HEK293 (cell line): ENCODE data around the gene KLHL17.

Source experiments
- CTCF ChIA-PET: fragments of 350-600 bp; formaldehyde crosslinking; extraction: SDS; loops from one replicate; lab custom pipeline; 2021; ENCODE audit warnings: antibody characterized with exemption; lab: Yijun Ruan, JAX
- POLR2A ChIA-PET: fragments of 300-600 bp; formaldehyde crosslinking; extraction: SDS; loops from one replicate; lab custom pipeline; 2020; ENCODE audit warnings: antibody characterized with exemption, inconsistent platforms; lab: Yijun Ruan, JAX
- H3K27ac ChIP-seq: fragments of 200-500 bp; sonication (Bioruptor generic); 2 replicates; pipeline ENCODE4 v1.5.1; 2014; ENCODE audit warnings: low read depth, low read length, control low read depth, inconsistent platforms; ENCODE audit errors: extremely low read depth
- H3K36me3 ChIP-seq, 2 experiments: fragments of 200-500 bp in 1 of 2; sonication (Bioruptor generic) in 1 of 2; 1 replicate in 1 of 2; 2 replicates in 1 of 2; pipeline ENCODE4 v1.5.1; 2014 to 2017; ENCODE audit warnings: inconsistent platforms in 2 of 2, low read length in 2 of 2; ENCODE audit not compliant: control insufficient read depth in 2 of 2, insufficient read depth in 1 of 2
- H3K4me1 ChIP-seq: fragments of 200-500 bp; sonication (Bioruptor generic); 2 replicates; pipeline ENCODE4 v1.5.1; 2014; ENCODE audit warnings: mild to moderate bottlenecking, low read length, inconsistent platforms; ENCODE audit not compliant: control insufficient read depth, insufficient read depth
- H3K4me3 ChIP-seq: 2 replicates; pipeline ENCODE4 v1.5.1; 2011; ENCODE audit warnings: low read depth, mild to moderate bottlenecking, control low read depth, low read length, moderate library complexity
- H3K9me3 ChIP-seq: fragments of 200-500 bp; sonication (Bioruptor generic); 2 replicates; pipeline ENCODE4 v1.5.1; 2014; ENCODE audit warnings: low read depth, low read length, inconsistent platforms; ENCODE audit not compliant: control insufficient read depth, insufficient read depth
- BCL6B ChIP-seq: fragments of 450-650 bp; formaldehyde crosslinking; IDR thresholded peaks from 2 replicates; pipeline ENCODE4 v1.5.1; 2017; ENCODE audit warnings: missing biosample characterization, missing genetic modification characterization
- FEZF1 ChIP-seq: fragments of 450-650 bp; formaldehyde crosslinking; IDR thresholded peaks from 2 replicates; pipeline ENCODE4 v1.5.1; 2016; ENCODE audit warnings: missing biosample characterization, missing genetic modification characterization
- GLIS1 ChIP-seq: fragments of 450-650 bp; formaldehyde crosslinking; IDR thresholded peaks from 2 replicates; pipeline ENCODE4 v1.5.1; 2016; ENCODE audit warnings: missing biosample characterization, missing genetic modification characterization
- GLIS2 ChIP-seq: fragments of 450-650 bp; formaldehyde crosslinking; IDR thresholded peaks from 2 replicates; pipeline ENCODE4 v1.5.1; 2016; ENCODE audit warnings: missing biosample characterization, missing genetic modification characterization
- KLF8 ChIP-seq: fragments of 450-650 bp; formaldehyde crosslinking; IDR thresholded peaks from 2 replicates; pipeline ENCODE4 v1.5.1; 2016; ENCODE audit warnings: missing biosample characterization, missing genetic modification characterization
- MEIS1 ChIP-seq: sonication (generic); formaldehyde crosslinking; IDR thresholded peaks from 2 replicates; pipeline ENCODE4 v1.8.1; 2022; ENCODE audit warnings: missing genetic modification reagents, mild to moderate bottlenecking, borderline replicate concordance
- PATZ1 ChIP-seq: fragments of 450-650 bp; formaldehyde crosslinking; IDR thresholded peaks from 2 replicates; pipeline ENCODE4 v1.5.1; 2016; ENCODE audit warnings: missing biosample characterization, missing genetic modification characterization
- TCF7L2 ChIP-seq: IDR thresholded peaks from 2 replicates; pipeline ENCODE4 v1.6.1; 2011; ENCODE audit warnings: low read depth, mild to moderate bottlenecking, inconsistent platforms, low read length, moderate library complexity, borderline replicate concordance
- WT1 ChIP-seq: fragments of 450-650 bp; formaldehyde crosslinking; IDR thresholded peaks from 2 replicates; pipeline ENCODE4 v1.5.1; 2016; ENCODE audit warnings: missing biosample characterization, missing genetic modification characterization
- ZBTB20 ChIP-seq: fragments of 450-650 bp; formaldehyde crosslinking; IDR thresholded peaks from 2 replicates; pipeline ENCODE4 v1.5.1; 2016; ENCODE audit warnings: missing biosample characterization, missing genetic modification characterization
- ZBTB21 ChIP-seq: fragments of 450-650 bp; formaldehyde crosslinking; IDR thresholded peaks from 2 replicates; pipeline ENCODE4 v1.5.1; 2017; ENCODE audit warnings: missing biosample characterization, missing genetic modification characterization
- ZBTB7A ChIP-seq: fragments of 450-650 bp; formaldehyde crosslinking; IDR thresholded peaks from 2 replicates; pipeline ENCODE4 v1.5.1; 2016; ENCODE audit warnings: low read depth, missing biosample characterization, missing genetic modification characterization
- ZEB2 ChIP-seq: fragments of 450-650 bp; formaldehyde crosslinking; IDR thresholded peaks from 2 replicates; pipeline ENCODE4 v1.5.1; 2016; ENCODE audit warnings: missing biosample characterization, missing genetic modification characterization
- ZFHX2 ChIP-seq: fragments of 450-650 bp; formaldehyde crosslinking; conservative IDR thresholded peaks from 2 replicates; pipeline ENCODE4 v1.5.1; 2016; ENCODE audit warnings: missing biosample characterization, missing genetic modification characterization
- ZNF140 ChIP-seq: fragments of 450-650 bp; formaldehyde crosslinking; IDR thresholded peaks from 2 replicates; pipeline ENCODE4 v1.5.1; 2016; ENCODE audit warnings: missing biosample characterization, missing genetic modification characterization
- ZNF169 ChIP-seq: fragments of 450-650 bp; formaldehyde crosslinking; IDR thresholded peaks from 2 replicates; pipeline ENCODE4 v1.5.1; 2016; ENCODE audit warnings: missing biosample characterization, missing genetic modification characterization
- ZNF184 ChIP-seq: fragments of 450-650 bp; IDR thresholded peaks from 2 replicates; pipeline ENCODE4 v1.5.1; 2018; ENCODE audit warnings: missing biosample characterization, mild to moderate bottlenecking, missing genetic modification characterization
- ZNF221 ChIP-seq: fragments of 450-650 bp; formaldehyde crosslinking; IDR thresholded peaks from 2 replicates; pipeline ENCODE4 v1.5.1; 2017; ENCODE audit warnings: missing biosample characterization, missing genetic modification characterization, borderline replicate concordance
- ZNF239 ChIP-seq: fragments of 450-650 bp; formaldehyde crosslinking; IDR thresholded peaks from 2 replicates; pipeline ENCODE4 v1.5.1; 2016; ENCODE audit warnings: missing biosample characterization, missing genetic modification characterization
- ZNF274 ChIP-seq, 2 experiments: fragments of 200-500 bp in 1 of 2; fragments of 450-650 bp in 1 of 2; sonication (Bioruptor generic) in 1 of 2; formaldehyde crosslinking in 1 of 2; IDR thresholded peaks; 2 replicates each; pipeline versions ENCODE4 v1.5.1 to v1.6.1; 2014 to 2016; ENCODE audit warnings: borderline replicate concordance in 1 of 2, inconsistent platforms in 1 of 2, low read length in 1 of 2, missing biosample characterization in 1 of 2, missing genetic modification characterization in 1 of 2
- ZNF302 ChIP-seq: fragments of 450-650 bp; formaldehyde crosslinking; IDR thresholded peaks from 2 replicates; pipeline ENCODE4 v1.5.1; 2016; ENCODE audit warnings: missing biosample characterization, missing genetic modification characterization, low read depth
- ZNF311 ChIP-seq: fragments of 450-650 bp; formaldehyde crosslinking; IDR thresholded peaks from 2 replicates; pipeline ENCODE4 v1.5.1; 2017; ENCODE audit warnings: missing biosample characterization, missing genetic modification characterization, borderline replicate concordance
- ZNF404 ChIP-seq: fragments of 450-650 bp; formaldehyde crosslinking; IDR thresholded peaks from 2 replicates; pipeline ENCODE4 v1.5.1; 2017; ENCODE audit warnings: missing biosample characterization, missing genetic modification characterization
- ZNF621 ChIP-seq: fragments of 450-650 bp; formaldehyde crosslinking; IDR thresholded peaks from 2 replicates; pipeline ENCODE4 v1.5.1; 2017; ENCODE audit warnings: missing biosample characterization, missing genetic modification characterization
- ZNF624 ChIP-seq: fragments of 450-650 bp; formaldehyde crosslinking; IDR thresholded peaks from 2 replicates; pipeline ENCODE4 v1.5.1; 2017; ENCODE audit warnings: missing biosample characterization, missing genetic modification characterization
- ZNF658 ChIP-seq: fragments of 450-650 bp; formaldehyde crosslinking; IDR thresholded peaks from 2 replicates; pipeline ENCODE4; 2016; ENCODE audit warnings: missing biosample characterization, missing genetic modification characterization
- ZNF670 ChIP-seq: fragments of 450-650 bp; formaldehyde crosslinking; IDR thresholded peaks from 2 replicates; pipeline ENCODE4 v1.5.1; 2016; ENCODE audit warnings: missing biosample characterization, missing genetic modification characterization, low read depth
- ZNF777 ChIP-seq: fragments of 450-650 bp; formaldehyde crosslinking; IDR thresholded peaks from 2 replicates; pipeline ENCODE4 v1.5.1; 2017; ENCODE audit warnings: missing biosample characterization, missing genetic modification characterization, borderline replicate concordance
- ZNF785 ChIP-seq: fragments of 450-650 bp; formaldehyde crosslinking; IDR thresholded peaks from 2 replicates; pipeline ENCODE4 v1.5.1; 2016; ENCODE audit warnings: missing biosample characterization, missing genetic modification characterization
- ZSCAN30 ChIP-seq: fragments of 450-650 bp; IDR thresholded peaks from 2 replicates; pipeline ENCODE4 v1.5.1; 2018; ENCODE audit warnings: missing biosample characterization, mild to moderate bottlenecking, missing genetic modification characterization, moderate library complexity
- TF ChIP-seq, protein P1 (sequence below): fragments of 450-650 bp; formaldehyde crosslinking; IDR thresholded peaks from 2 replicates; pipeline ENCODE4 v1.5.1; 2016; ENCODE audit warnings: missing biosample characterization, missing genetic modification characterization, low read depth
- TF ChIP-seq, protein P2 (sequence below): fragments of 450-650 bp; formaldehyde crosslinking; IDR thresholded peaks from 2 replicates; pipeline ENCODE4 v1.5.1; 2017; ENCODE audit warnings: missing biosample characterization, missing genetic modification characterization
- TF ChIP-seq, protein P3 (sequence below): fragments of 450-650 bp; formaldehyde crosslinking; IDR thresholded peaks from 2 replicates; pipeline ENCODE4 v1.5.1; 2016; ENCODE audit warnings: missing biosample characterization, missing genetic modification characterization

KLHL17 gene

DNA sequence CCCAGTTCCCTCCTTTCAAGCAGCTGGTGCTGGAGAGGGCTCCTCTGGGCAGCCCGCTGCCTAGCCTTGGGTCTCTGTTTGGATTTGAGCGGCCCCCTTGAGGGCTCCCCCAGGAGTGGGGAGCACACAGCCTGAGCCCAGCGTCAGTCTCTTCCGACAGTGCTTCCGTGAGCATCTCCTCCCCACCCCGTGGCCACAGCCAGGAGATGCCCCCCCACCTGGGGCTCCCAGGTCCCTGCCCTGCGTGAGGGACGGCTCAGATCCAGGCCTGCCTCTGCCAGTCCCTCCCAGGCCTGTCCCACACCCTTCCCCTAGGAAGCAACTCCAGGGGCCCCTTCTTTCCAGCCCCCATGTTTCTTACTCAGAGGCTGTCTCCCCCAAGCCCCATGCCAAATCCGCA is 33.1 kb upstream of the KLHL17 start (continued):
- TF ChIP-seq ZBTB20 (tag by site-specific recombination), result peak; percentile 40; the same call in 1 of the 2 replicates
- peak; percentile 47; the same call in 1 of the 2 replicates for TF ChIP-seq PATZ1
- TF ChIP-seq ZNF140, result no peak
- no peak for TF ChIP-seq BCL6B (tag by site-specific recombination)
- no peak for TF ChIP-seq ZFHX2 (tag by site-specific recombination)
- no peak for TF ChIP-seq WT1
- TF ChIP-seq, protein P1, sequence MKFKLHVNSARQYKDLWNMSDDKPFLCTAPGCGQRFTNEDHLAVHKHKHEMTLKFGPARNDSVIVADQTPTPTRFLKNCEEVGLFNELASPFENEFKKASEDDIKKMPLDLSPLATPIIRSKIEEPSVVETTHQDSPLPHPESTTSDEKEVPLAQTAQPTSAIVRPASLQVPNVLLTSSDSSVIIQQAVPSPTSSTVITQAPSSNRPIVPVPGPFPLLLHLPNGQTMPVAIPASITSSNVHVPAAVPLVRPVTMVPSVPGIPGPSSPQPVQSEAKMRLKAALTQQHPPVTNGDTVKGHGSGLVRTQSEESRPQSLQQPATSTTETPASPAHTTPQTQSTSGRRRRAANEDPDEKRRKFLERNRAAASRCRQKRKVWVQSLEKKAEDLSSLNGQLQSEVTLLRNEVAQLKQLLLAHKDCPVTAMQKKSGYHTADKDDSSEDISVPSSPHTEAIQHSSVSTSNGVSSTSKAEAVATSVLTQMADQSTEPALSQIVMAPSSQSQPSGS, result no peak
- TF ChIP-seq GLIS1 (tag by site-specific recombination), result peak; percentile 60
- no peak for TF ChIP-seq ZEB2 (tag by site-specific recombination)
- peak; percentile 27; the same call in 1 of the 2 replicates for TF ChIP-seq GLIS2

GRCh38 chr1:927748-928147 is 32.6 kb upstream of the KLHL17 start:
- CTCF ChIA-PET, result interaction anchor here (1.3 kb wide), 1 partner anchor 14 kb away, joined by 3 read pairs; no protein-coding TSS in a partner anchor
- Histone ChIP-seq H3K9me3 (no peaks in the 10 kb centered on the region), H3K4me3 (no peak overlapping the region), H3K4me1 (peaks cover 12% of the 10 kb centered on the region), H3K27ac (no peak overlapping the region), H3K36me3 (peaks cover 0 to 67% of the 10 kb centered on the region in 2 experiments; a peak in 1 of 3 replicates)
- POLR2A ChIA-PET, result interaction anchor here (0.6 to 6.5 kb wide), 2 partner anchors 14 to 324 kb away, joined by 4 to 111 read pairs; no protein-coding TSS in a partner anchor
- TF ChIP-seq ZNF785 (tag by site-specific recombination) (no peak), MEIS1 (CRISPR knock-in tag) (no peak), ZNF624 (no peak), ZNF274 (IDR thresholded peaks at IDR 0.05; ENCODE audit: low read length) (no peak), ZNF274 (tag by site-specific recombination; IDR thresholded peaks at IDR 0.05; ENCODE audit: borderline replicate concordance) (no peak), ZNF404 (tag by site-specific recombination) (no peak), ZNF777 (tag by site-specific recombination) (no peak), ZNF311 (tag by site-specific recombination) (no peak), ZNF658 (tag by site-specific recombination) (no peak), ZNF169 (tag by site-specific recombination) (no peak), ZNF239 (tag by site-specific recombination) (no peak), ZBTB20 (tag by site-specific recombination) (peak; percentile 29; the same call in 1 of the 2 replicates), ZBTB7A (tag by site-specific recombination) (no peak), ZNF670 (tag by site-specific recombination) (no peak), ZNF621 (tag by site-specific recombination) (no peak), FEZF1 (tag by site-specific recombination) (no peak), TCF7L2 (no peak), ZNF302 (tag by site-specific recombination) (no peak), ZNF221 (tag by site-specific recombination) (no peak), ZSCAN30 (no peak), ZNF184 (no peak), ZBTB21 (tag by site-specific recombination) (no peak), KLF8 (peak; percentile 41)
- TF ChIP-seq, protein P2, sequence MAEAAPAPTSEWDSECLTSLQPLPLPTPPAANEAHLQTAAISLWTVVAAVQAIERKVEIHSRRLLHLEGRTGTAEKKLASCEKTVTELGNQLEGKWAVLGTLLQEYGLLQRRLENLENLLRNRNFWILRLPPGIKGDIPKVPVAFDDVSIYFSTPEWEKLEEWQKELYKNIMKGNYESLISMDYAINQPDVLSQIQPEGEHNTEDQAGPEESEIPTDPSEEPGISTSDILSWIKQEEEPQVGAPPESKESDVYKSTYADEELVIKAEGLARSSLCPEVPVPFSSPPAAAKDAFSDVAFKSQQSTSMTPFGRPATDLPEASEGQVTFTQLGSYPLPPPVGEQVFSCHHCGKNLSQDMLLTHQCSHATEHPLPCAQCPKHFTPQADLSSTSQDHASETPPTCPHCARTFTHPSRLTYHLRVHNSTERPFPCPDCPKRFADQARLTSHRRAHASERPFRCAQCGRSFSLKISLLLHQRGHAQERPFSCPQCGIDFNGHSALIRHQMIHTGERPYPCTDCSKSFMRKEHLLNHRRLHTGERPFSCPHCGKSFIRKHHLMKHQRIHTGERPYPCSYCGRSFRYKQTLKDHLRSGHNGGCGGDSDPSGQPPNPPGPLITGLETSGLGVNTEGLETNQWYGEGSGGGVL (tag by site-specific recombination), result no peak
- TF ChIP-seq, protein P3, sequence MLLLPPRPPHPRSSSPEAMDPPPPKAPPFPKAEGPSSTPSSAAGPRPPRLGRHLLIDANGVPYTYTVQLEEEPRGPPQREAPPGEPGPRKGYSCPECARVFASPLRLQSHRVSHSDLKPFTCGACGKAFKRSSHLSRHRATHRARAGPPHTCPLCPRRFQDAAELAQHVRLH (tag by site-specific recombination), result no peak
